ENCODE data around the gene FRZB.

FRZB gene

DNA sequence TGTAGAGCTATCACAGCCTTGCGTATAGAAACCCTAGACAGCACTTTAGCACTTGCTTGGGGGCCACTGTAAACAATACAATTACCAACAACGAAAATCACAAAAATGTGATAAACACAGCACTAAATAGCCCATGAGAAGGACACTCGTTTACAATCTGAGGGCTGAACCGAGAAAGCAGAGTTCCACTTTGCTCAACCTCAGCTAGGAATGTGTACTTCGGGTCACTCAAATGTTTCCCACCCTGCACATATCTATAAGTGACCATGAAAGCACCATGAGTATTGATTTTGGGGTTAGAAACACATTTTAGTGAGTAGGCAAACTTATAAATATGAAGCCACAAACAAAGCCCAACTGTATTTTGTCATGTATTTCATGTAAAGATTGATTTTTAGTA, 62.3 kb downstream of the FRZB start:
- DNase-seq (ENCODE audit: low read depth, low spot score) = no peak

DNA sequence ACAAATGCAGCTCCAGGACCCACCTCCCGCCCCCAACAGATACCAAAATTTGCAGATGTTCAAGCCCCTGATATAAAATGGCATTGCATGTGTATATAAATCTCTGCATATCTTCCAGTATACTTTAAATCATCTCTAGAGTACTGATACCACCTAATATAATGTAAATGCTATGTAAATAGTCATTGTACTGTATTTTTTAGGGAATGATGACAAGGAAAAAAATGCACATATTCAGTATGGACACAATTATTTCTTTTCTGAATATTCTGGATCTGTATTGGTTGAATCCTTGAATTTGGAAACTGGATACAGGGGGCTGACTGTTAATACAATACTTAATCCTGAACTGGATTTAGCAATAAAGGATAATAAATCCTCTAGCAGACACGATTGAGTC, 67.7 kb downstream of the FRZB start:
- no peak for DNase-seq (ENCODE audit: low read depth, low spot score)

DNA sequence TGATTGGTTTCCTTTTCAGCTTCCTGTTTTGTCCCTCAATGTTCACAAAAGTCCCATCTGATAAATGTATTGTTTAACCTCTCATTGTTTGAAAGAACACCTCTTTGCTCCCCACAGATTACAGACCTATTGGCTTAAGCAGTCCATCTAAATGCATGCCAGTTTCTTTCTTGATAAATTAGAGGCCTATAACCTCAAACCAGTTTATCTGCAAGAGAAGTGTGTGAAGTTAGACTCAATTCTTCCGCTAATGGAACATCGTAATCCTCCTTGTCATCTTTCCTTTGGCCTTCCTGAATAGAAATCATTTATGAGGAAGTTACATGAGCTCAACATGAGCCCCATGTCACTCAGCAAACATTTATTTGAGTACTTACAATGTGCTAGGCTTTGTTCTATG, 74.0 kb downstream of the FRZB start:
- DNase-seq (ENCODE audit: low read depth, low spot score) = no peak

DNA sequence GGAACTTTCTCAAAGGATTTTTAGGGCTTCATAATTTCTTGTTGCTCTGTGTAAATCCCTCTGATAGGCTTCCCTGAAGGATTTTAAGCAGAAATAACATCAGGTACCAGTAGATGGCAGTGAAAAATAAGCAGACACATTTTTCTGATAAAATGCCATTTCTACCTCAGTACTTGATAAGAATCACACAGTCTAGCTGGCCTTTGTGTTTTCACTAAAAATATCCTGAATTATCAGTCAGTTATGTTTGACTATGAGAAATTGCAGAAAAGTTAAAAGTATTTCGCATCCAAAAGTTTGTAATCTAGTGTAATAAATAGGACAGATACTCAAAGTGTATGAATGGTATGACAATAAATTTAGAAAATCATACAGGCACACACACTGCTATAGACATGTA, 81.7 kb downstream of the FRZB start:
- DNase-seq (ENCODE audit: low read depth, low spot score) = no peak

DNA sequence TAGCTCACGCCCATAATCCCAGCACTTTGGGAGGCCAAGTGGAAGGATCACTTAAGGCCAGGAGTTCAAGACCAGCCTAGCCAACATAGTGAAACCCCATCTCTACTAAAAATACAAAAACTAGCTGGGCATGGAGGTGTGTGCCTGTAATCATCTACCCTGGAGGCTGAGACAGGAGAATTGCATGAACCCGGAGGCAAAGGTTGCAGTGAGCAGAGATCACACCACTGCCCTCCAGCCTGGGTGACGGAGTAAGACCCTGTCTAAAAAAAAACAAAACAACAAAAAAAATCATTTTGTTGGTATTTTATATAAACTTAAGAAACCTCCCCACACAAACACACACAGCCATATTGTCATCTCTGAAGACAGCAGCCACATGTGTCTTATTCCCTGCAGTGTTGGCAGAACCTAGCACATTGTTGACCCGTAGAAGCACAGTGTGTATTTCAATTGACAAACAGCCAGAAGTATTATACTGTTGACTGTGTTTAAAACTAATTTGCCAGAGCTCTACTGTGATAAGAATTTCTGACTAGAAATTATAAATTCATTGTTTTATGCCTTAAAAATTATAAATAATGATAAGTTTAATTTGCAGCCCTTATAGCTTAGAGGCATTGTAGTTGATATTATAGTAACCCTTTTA, 82.3 kb downstream of the FRZB start:
- DNase-seq (ENCODE audit: low read depth, low spot score) = no peak
